GM12865 (cell line): ENCODE data around the gene PINK1.
"Not testable (repeated sequence)": the region's sequence is repeated elsewhere in the genome, so short reads cannot be mapped to it uniquely, and the experiment has no call there.

Source experiments
- DNase-seq: peaks from one replicate; pipeline ENCODE4 v3.0.0; 2010; ENCODE audit warnings: low read depth
- H3K4me3 ChIP-seq: 2 replicates; pipeline ENCODE4 v1.5.1; 2011; ENCODE audit warnings: mild to moderate bottlenecking, low read depth, low read length, control low read depth
- CTCF ChIP-seq: IDR thresholded peaks from 2 replicates; pipeline ENCODE4 v1.5.1; 2011; ENCODE audit warnings: low read length, control low read depth, low read depth, inconsistent platforms; ENCODE audit not compliant: insufficient read depth; ENCODE audit errors: missing control alignments

The PINK1 gene

GRCh38 chr1:20602851-20603450, 30.3 kb upstream of the PINK1 start:
- H3K4me3 ChIP-seq, result no peak overlapping the region
- no peak for DNase-seq
- no peak for TF ChIP-seq CTCF

- H3K4me3 ChIP-seq, result no peak overlapping the region
- TF ChIP-seq CTCF, result no peak
- no peak for DNase-seq
These were observed 29.5 kb upstream of the PINK1 start for GRCh38 chr1:20603504-20604464.

- no peak for DNase-seq
- H3K4me3 ChIP-seq, result no peak overlapping the region
- no peak for TF ChIP-seq CTCF
These were observed 28.6 kb upstream of the PINK1 start for GRCh38 chr1:20604678-20605077.

DNA sequence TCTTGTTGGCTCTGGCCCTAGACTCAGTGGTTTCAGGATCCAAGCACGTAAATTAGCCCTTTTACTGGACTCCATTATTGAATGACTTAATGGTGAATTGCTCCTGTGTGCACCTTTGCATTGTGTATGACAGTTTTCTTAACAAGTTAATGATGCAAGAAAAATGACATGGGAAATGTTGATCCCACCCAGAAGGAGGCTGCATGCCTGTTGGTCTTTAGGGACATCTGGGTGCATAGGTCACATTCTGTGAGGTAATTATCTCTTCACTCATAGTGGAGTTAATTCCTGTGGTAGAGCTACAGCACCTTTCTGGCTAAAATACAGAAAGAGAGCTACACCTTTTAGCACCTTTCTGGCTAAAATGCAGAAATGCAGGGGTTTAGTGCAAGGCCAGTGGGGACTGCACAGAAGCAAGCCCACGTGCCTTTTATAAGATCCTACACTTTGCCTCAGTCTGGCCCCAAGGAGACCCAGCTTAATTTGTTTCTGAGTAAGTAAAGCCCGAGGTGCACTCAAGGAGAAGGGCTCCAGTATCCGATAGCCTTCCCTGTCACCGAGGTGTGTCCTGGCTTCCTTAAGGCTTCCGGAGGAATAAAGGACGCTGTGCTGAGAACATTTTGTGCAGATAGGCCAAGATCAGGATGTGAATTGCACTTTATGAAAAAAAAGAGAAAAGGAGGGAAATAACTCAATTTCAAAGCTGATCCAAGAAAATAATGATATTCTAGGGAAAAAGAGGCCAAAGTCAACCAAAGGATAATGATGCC, 26.3 kb upstream of the PINK1 start:
- DNase-seq, H3K4me3 ChIP-seq: not testable (repeated sequence)

DNA sequence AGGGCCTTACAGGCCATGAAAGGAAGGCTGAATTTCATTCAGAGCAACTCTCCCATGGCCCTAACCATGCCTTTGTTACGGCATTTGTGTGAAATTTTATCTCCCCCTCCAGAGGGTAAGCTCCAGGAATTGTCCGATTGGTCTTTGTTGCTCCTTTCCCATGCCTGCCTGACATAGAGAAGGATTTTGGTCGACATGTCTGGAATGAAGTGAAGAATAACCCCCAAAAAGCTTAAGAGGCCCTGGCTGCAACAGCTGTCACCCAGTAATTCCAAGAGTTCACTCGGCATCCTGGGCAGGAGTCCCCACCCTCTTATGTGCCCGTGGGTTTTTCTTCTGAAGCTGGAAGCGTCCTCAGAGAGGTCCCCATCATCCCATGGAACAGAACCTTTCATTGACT, 23.7 kb upstream of the PINK1 start:
- H3K4me3 ChIP-seq, result no peak overlapping the region
- TF ChIP-seq CTCF, result no peak
- no peak for DNase-seq

GRCh38 chr1:20610970-20611369, 22.3 kb upstream of the PINK1 start:
- no peak overlapping the region for H3K4me3 ChIP-seq
- TF ChIP-seq CTCF, result no peak
- DNase-seq, result no peak

DNA sequence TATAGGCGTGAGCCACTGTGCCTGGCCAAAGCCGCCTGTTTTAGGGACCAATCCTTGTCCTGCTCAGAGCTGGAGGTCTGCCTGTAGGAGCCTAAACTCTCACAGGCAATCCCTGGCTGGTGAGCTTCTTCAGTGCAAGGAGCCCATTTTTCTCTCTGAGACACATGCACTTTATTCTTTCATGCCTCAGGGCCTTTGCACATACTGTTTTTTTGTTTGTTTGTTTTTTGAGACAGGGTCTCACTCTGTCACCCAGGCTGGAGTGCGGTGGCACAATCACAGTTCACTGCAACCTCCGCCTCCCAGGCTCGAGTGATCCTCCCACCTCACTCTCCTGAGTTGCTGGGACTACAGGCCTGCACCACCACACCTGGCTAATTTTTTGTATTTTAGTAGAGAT, 21.6 kb upstream of the PINK1 start:
- H3K4me3 ChIP-seq, result no peak overlapping the region
- no peak for TF ChIP-seq CTCF
- DNase-seq, result no peak
